GM19324 (cell line): Measurements from ENCODE around the gene TMIGD2.
"Not testable (repeated sequence)": the region's sequence is repeated elsewhere in the genome, so short reads cannot be mapped to it uniquely, and the experiment has no call there.

ENCODE experiments used
- ATAC-seq: cut with Tn5 transposase; IDR thresholded peaks from one replicate; pipeline ENCODE4 v1.9.1; 2021; ENCODE audit warnings: mild to moderate bottlenecking, moderate library complexity; ENCODE audit not compliant: unreplicated experiment, low FRiP score

TMIGD2 gene

GRCh38 chr19:4298810-4299550 lies 3.2 kb downstream of the TMIGD2 start:
- no peak for ATAC-seq

GRCh38 chr19:4297901-4298809 lies 4.0 kb downstream of the TMIGD2 start:
- no peak for ATAC-seq

GRCh38 chr19:4295972-4296771 lies 6.0 kb downstream of the TMIGD2 start:
- ATAC-seq, result no peak

- ATAC-seq, result no peak
Measured at GRCh38 chr19:4294389-4294788, 7.8 kb downstream of the TMIGD2 start.

GRCh38 chr19:4292515-4292914 lies 9.7 kb downstream of the TMIGD2 start:
- ATAC-seq, result no peak

GRCh38 chr19:4291184-4291732 lies 10.9 kb downstream of the TMIGD2 start:
- no peak for ATAC-seq

- no peak for ATAC-seq
Measured at GRCh38 chr19:4288091-4288777, 14.0 kb downstream of the TMIGD2 start.

- ATAC-seq, result not testable (repeated sequence)
Measured at GRCh38 chr19:4286141-4286540, 16.0 kb downstream of the TMIGD2 start.

- no peak for ATAC-seq
Measured at GRCh38 chr19:4284974-4285373, 17.2 kb downstream of the TMIGD2 start.

GRCh38 chr19:4284176-4284958 lies 17.8 kb downstream of the TMIGD2 start:
- ATAC-seq, result no peak

- no peak for ATAC-seq
Measured at GRCh38 chr19:4279530-4280422, 22.4 kb downstream of the TMIGD2 start.

GRCh38 chr19:4279267-4279529 lies 23.0 kb downstream of the TMIGD2 start:
- no peak for ATAC-seq

- no peak for ATAC-seq
Measured at GRCh38 chr19:4278419-4279266, 23.5 kb downstream of the TMIGD2 start, which contains the start of gene SHD. Gene SHD, plus strand, starts transcription at chr19:4279266. Its CDS starts 798 bp downstream, at chr19:4280064.

GRCh38 chr19:4278010-4278409 lies 24.2 kb downstream of the TMIGD2 start:
- no peak for ATAC-seq

GRCh38 chr19:4277191-4277696 lies 24.9 kb downstream of the TMIGD2 start:
- no peak for ATAC-seq

GRCh38 chr19:4274321-4274686 lies 27.9 kb downstream of the TMIGD2 start:
- not testable (repeated sequence) for ATAC-seq

GRCh38 chr19:4272894-4273293 lies 29.3 kb downstream of the TMIGD2 start:
- ATAC-seq, result no peak
